BLaER1 treated with 17β-estradiol and CSF1 and Interleukin-3, amounts not matched to agents 10 nM and 100 nM (cell line): ENCODE data around the gene PTPRF.
"Not testable (repeated sequence)": the region's sequence is repeated elsewhere in the genome, so short reads cannot be mapped to it uniquely, and the experiment has no call there.

Source experiments
- H3K27ac ChIP-seq, 11 experiments: shearing (Covaris generic); formaldehyde crosslinking; 2 replicates each; pipeline ENCODE4 v1.8.1; 2022
- H3K27me3 ChIP-seq, 11 experiments: shearing (Covaris generic); formaldehyde crosslinking; 2 replicates each; pipeline ENCODE4 v1.8.1; 2022
- H3K36me3 ChIP-seq, 11 experiments: shearing (Covaris generic); formaldehyde crosslinking; 2 replicates each; pipeline ENCODE4 v1.8.1; 2022
- H3K4me1 ChIP-seq, 10 experiments: shearing (Covaris generic); formaldehyde crosslinking; 2 replicates each; pipeline ENCODE4 v1.8.1; 2022
- H3K4me2 ChIP-seq, 11 experiments: shearing (Covaris generic); formaldehyde crosslinking; 2 replicates each; pipeline ENCODE4 v1.8.1; 2022
- H3K4me3 ChIP-seq, 10 experiments: shearing (Covaris generic); formaldehyde crosslinking; 2 replicates each; pipeline ENCODE4 v1.8.1; 2022
- H3K9ac ChIP-seq, 11 experiments: shearing (Covaris generic); formaldehyde crosslinking; 2 replicates each; pipeline ENCODE4 v1.8.1; 2022
- H3K9me3 ChIP-seq, 11 experiments: shearing (Covaris generic); formaldehyde crosslinking; replicated peaks in 1 of 11; 2 replicates each; pipeline ENCODE4 v1.8.1; 2022
- H4K20me1 ChIP-seq, 11 experiments: shearing (Covaris generic); formaldehyde crosslinking; 2 replicates each; pipeline ENCODE4 v1.8.1; 2022
- Cebpa-rat ChIP-seq, 11 experiments: shearing (Covaris generic); IDR thresholded peaks; 2 replicates each; pipeline ENCODE4 v1.8.1; 2022

Gene PTPRF

DNA sequence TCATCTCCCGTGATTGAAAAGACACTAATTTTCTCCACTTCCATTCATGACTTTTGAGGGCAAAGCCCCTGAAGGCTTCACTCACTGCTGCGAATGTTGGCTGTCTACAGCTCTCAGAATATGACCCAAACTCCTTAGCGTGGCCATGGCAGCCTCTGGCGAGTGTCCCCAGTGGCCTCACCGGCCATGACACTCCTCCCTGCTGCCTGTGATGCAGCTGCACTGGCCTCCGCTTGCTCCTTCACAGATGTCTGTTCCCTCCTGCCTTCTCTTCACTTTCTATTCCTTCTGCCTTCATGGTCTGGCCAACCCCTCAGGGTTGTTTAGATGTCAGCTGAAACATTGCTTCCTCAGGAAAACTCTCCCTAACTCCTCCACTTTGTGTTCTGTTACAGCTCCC is 30.8 kb upstream of the PTPRF start:
- no peaks in the 10 kb centered on the region for H4K20me1 ChIP-seq
- no peak overlapping the region for H3K9ac ChIP-seq
- H3K27me3 ChIP-seq = no peaks in the 10 kb centered on the region
- no peak overlapping the region for H3K4me2 ChIP-seq
- H3K27ac ChIP-seq = no peak overlapping the region
- no peak overlapping the region for H3K4me3 ChIP-seq
- H3K9me3 ChIP-seq = peaks cover 0 to 3% (median 0%) of the 10 kb centered on the region in 11 experiments; a peak in 1 of 22 replicates
- no peaks in the 10 kb centered on the region for H3K36me3 ChIP-seq
- H3K4me1 ChIP-seq = no peaks in the 10 kb centered on the region
- TF ChIP-seq Cebpa-rat (IDR thresholded peaks at IDR 0.05) = no peak

DNA sequence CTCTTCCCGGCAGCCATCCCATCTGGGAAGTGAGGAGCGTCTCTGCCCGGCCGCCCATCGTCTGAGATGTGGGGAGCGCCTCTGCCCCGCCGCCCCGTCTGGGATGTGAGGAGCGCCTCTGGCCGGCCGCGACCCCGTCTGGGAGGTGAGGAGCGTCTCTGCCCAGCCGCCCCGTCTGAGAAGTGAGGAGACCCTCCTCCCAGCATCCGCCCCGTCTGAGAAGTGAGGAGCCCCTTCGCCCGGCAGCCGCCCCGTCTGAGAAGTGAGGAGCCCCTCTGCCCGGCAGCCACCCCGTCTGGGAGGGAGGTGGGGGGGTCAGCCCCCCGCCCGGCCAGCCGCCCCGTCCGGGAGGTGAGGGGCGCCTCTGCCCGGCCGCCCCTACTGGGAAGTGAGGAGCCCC is 28.9 kb upstream of the PTPRF start:
- not testable (repeated sequence) for H3K9ac ChIP-seq, H3K4me3 ChIP-seq, H3K27me3 ChIP-seq, H3K4me2 ChIP-seq, H3K4me1 ChIP-seq, H3K9me3 ChIP-seq, H4K20me1 ChIP-seq, H3K27ac ChIP-seq, H3K36me3 ChIP-seq

DNA sequence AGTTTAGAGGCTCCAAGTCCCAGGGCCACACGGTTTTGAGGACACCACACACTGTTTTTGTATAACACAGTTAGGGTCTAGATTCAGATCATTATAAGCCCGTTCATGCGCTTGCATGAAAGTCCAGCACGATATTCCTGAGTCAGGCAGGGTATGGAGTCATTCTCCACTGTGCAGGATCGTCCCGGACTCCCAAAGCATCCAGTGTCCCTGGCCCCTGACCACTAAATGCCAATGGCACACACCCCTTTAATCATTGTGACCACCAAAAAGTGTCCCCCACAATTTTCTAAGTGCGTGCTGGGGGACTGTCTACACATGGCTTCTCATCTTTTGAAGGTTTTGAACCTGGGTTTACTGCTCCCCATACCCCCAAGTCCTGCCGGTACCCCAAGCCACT is 27.1 kb upstream of the PTPRF start:
- no peaks in the 10 kb centered on the region for H4K20me1 ChIP-seq
- no peaks in the 10 kb centered on the region for H3K4me1 ChIP-seq
- no peak overlapping the region for H3K4me2 ChIP-seq
- no peaks in the 10 kb centered on the region for H3K27me3 ChIP-seq
- H3K36me3 ChIP-seq = no peaks in the 10 kb centered on the region
- TF ChIP-seq Cebpa-rat (IDR thresholded peaks at IDR 0.05) = no peak
- H3K9me3 ChIP-seq = peaks cover 0 to 3% (median 0%) of the 10 kb centered on the region in 11 experiments; a peak in 1 of 22 replicates
- no peak overlapping the region for H3K4me3 ChIP-seq
- H3K9ac ChIP-seq = no peak overlapping the region
- no peak overlapping the region for H3K27ac ChIP-seq

DNA sequence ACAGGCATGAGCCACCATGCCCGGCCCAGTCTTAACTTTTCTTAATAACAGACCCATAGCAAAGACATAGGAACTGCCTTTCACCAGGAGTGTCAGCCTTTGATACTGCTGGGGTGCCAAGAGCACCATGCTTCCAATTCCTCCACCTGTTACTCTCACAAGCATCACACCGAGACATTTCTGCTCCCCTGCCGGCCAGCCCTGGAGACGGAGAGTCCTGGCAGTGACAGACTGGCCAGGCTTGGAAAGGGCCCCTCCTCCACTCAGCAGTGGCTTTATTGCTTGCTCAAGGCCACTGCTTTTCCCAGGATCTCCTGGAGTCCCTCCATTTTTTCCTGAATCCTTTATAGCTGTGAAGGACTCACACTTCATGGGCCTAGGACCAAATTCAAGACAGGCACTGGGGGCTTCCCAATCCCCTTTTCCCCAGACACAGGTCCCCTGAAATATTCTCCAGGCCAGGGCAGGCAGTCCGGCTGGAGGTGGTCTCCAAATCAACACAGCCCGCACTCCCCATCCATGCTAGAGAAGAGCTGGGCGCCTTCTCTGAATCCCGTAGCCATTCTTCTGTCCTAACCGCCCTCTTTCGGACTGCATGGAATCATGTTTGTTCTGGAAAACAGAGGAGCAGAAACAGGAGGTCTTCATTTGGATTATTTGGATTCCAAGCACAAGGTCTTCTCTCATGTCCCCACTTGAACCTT is 25.5 kb upstream of the PTPRF start:
- H4K20me1 ChIP-seq = no peaks in the 10 kb centered on the region
- H3K9me3 ChIP-seq = peaks cover 0 to 3% (median 0%) of the 10 kb centered on the region in 11 experiments; a peak in 1 of 22 replicates
- no peak overlapping the region for H3K4me3 ChIP-seq
- H3K9ac ChIP-seq = no peak overlapping the region
- no peaks in the 10 kb centered on the region for H3K36me3 ChIP-seq
- no peak for TF ChIP-seq Cebpa-rat (IDR thresholded peaks at IDR 0.05)
- no peaks in the 10 kb centered on the region for H3K4me1 ChIP-seq
- no peak overlapping the region for H3K27ac ChIP-seq
- no peaks in the 10 kb centered on the region for H3K27me3 ChIP-seq
- H3K4me2 ChIP-seq = no peak overlapping the region

DNA sequence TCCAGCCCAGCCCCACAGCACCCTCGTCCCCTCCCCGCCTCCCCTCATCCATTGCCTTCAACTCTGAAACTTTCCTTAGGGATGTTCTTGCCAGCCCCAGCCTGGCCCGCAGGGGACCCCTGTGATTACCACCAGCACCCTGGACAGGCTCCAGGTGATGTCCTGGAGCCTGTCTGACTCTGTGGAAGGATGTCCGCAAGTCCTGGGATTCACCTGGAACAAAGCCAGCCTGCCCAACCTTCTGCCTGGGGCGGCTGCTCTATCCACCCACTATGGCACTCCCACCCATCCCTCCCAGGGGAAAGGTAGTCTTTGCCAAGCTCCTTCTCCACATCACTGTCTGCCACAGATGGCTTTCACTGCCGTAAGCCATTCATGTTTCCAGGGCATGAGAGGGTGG is 24.4 kb upstream of the PTPRF start:
- H3K27ac ChIP-seq = no peak overlapping the region
- H4K20me1 ChIP-seq = no peaks in the 10 kb centered on the region
- no peaks in the 10 kb centered on the region for H3K4me1 ChIP-seq
- TF ChIP-seq Cebpa-rat (IDR thresholded peaks at IDR 0.05) = no peak
- peaks cover 0 to 8% (median under 1%) of the 10 kb centered on the region in 11 experiments; a peak in 7 of 22 replicates for H3K9me3 ChIP-seq
- H3K4me2 ChIP-seq = no peak overlapping the region
- no peak overlapping the region for H3K4me3 ChIP-seq
- no peaks in the 10 kb centered on the region for H3K27me3 ChIP-seq
- H3K36me3 ChIP-seq = no peaks in the 10 kb centered on the region
- H3K9ac ChIP-seq = no peak overlapping the region

DNA sequence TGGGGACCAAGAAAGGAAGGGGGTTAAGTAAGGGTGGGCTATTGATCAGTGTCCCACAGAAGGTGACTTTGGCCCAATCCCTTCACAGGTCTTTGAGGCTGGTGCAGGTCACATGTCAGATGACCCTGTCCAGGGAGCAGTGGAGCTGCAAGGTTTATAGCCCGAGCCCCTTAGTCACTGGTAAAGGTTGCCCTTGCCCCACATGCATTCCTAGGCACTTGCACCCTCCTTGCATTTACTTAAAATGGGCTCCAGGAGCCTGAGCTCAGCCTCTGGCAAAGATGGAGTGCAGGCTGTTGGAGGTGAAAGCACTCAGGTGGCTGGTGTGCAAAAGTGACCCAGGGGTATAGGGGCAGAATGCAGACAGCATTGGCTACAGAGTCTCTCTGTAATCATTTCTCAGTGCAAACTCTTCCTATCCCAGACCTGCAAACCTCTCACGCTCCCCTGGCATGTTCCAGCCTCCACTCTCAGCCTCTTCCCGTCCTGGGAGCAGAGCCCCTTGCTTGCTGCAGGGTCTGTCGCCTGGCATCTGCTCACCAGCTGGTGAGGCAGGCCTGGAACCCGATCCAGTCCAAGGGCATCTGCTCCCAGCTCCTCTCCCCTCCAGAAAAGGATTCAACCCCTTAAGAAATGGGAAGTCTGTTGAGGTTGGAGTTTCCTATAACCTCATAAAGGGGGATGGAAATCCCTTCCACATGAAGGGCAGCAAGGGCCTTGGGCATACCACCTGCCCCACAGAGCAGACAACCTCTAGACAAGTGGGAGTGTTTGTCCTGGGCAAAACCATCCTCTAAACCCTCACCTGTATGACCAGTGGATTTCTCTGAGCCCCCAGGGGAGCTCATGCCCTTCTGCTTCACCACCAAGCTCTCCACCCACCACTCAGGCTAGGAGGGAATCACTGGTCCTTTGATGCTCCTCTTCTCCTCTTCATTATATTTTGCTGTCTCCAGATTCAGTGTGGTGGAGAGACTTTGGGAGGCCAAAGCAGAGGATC is 23.1 kb upstream of the PTPRF start:
- no peak overlapping the region for H3K4me3 ChIP-seq
- H3K36me3 ChIP-seq = no peaks in the 10 kb centered on the region
- peaks cover 0 to 13% (median 4%) of the 10 kb centered on the region in 11 experiments; a peak in 7 of 22 replicates for H3K9me3 ChIP-seq
- H4K20me1 ChIP-seq = no peaks in the 10 kb centered on the region
- no peak overlapping the region for H3K9ac ChIP-seq
- H3K4me1 ChIP-seq = no peaks in the 10 kb centered on the region
- no peak overlapping the region for H3K27ac ChIP-seq
- no peak for TF ChIP-seq Cebpa-rat (IDR thresholded peaks at IDR 0.05)
- H3K27me3 ChIP-seq = no peaks in the 10 kb centered on the region
- no peak overlapping the region for H3K4me2 ChIP-seq

DNA sequence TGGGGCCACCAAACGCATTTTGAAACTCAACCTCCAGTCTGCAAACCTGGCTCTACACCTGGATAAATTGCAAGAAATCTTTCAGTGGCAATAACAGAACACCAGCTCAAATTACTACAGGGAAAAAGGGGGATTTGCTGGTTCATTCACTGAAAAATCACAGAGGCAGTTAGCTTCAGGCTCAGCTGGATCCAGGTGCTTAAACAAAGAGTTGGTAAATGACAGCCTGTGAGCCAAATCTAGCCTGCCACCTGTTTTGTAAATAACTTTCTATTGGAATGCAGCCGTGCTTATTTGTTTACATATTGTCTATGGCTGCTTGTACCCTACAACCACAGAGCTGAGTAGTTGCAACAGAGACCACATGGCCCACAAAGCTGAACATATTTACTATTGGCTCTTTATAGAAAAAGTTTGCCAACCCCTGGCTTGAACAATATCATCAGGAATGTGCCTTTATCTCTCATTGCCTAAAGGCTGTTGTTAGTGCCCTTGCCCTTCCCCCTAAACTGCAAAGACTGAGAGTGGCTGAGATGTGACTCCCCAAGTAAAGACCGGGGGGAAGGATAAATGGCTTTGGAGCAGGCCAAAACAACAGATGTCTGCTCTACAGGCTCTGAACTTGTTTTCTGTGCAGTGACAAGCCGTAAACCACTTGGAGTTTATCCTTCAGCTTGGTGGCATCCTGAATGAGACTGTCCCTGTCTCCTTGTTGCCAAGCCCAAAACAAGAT is 21.5 kb upstream of the PTPRF start:
- TF ChIP-seq Cebpa-rat (IDR thresholded peaks at IDR 0.05) = no peak
- Histone ChIP-seq H3K4me2 (no peak overlapping the region), H3K9ac (no peak overlapping the region), H3K36me3 (no peaks in the 10 kb centered on the region), H3K27me3 (no peaks in the 10 kb centered on the region), H4K20me1 (no peaks in the 10 kb centered on the region), H3K4me1 (no peaks in the 10 kb centered on the region), H3K4me3 (no peak overlapping the region), H3K27ac (no peak overlapping the region), H3K9me3 (peaks cover 0 to 13% (median 4%) of the 10 kb centered on the region in 11 experiments; a peak in 7 of 22 replicates)

DNA sequence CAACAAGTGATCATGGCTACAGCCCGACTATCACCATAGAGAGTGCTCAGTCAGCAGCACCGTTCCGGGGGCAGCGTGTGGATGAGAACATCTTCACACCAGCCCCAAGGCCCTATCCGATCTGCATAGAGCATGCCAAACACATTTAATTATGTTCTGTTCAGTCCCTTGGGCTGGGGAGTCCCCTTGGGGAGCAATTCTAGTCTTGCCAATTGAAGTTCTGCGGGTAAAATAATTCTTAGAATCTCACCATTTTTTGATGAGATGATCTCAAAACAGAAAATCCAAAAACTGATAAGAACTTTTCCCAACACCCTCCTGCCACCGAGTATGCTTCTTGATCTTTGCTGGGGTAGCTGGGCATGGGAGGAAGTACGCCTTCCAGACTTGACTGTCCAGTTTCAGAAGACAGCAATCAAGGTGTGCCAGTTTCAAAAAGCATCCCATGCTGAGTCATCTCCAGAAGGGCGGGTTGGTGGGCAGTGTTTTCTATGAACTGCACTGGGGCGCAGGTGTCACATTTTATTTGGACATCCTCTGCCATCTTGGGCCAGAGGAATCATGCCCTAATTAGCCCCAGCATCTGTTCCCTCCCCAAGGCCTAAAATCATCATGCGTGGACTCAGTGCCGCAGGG is 20.8 kb upstream of the PTPRF start:
- H4K20me1 ChIP-seq = no peaks in the 10 kb centered on the region
- H3K4me2 ChIP-seq = no peak overlapping the region
- H3K9ac ChIP-seq = no peak overlapping the region
- H3K9me3 ChIP-seq = peaks cover 0 to 13% (median 4%) of the 10 kb centered on the region in 11 experiments; a peak in 7 of 22 replicates
- H3K4me1 ChIP-seq = no peaks in the 10 kb centered on the region
- H3K27me3 ChIP-seq = no peaks in the 10 kb centered on the region
- H3K27ac ChIP-seq = no peak overlapping the region
- no peak overlapping the region for H3K4me3 ChIP-seq
- H3K36me3 ChIP-seq = no peaks in the 10 kb centered on the region
- TF ChIP-seq Cebpa-rat (IDR thresholded peaks at IDR 0.05) = no peak

DNA sequence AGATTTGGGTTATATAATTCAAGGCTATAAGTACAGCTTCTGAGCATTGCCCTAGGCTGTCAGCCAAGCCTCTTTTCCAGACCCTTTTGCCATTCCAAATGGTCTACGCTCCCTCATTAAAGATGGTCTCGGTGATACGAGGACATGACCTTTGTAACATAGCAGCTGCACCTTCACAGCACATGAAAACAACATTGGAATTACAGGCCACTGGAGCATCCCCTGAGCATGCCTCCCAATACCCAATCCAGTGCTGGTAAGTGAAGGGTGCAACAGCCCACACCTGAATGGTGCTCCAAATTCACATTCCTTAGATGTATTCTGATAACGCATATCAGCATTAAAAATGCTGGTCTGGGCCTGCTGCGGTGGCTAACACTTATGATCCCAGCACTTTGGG is 20.1 kb upstream of the PTPRF start:
- no peaks in the 10 kb centered on the region for H3K36me3 ChIP-seq
- no peaks in the 10 kb centered on the region for H4K20me1 ChIP-seq
- no peak overlapping the region for H3K4me2 ChIP-seq
- H3K27me3 ChIP-seq = no peaks in the 10 kb centered on the region
- no peak overlapping the region for H3K9ac ChIP-seq
- H3K9me3 ChIP-seq = peaks cover 0 to 13% (median 4%) of the 10 kb centered on the region in 11 experiments; a peak in 7 of 22 replicates
- H3K4me3 ChIP-seq = no peak overlapping the region
- H3K4me1 ChIP-seq = no peaks in the 10 kb centered on the region
- no peak for TF ChIP-seq Cebpa-rat (IDR thresholded peaks at IDR 0.05)
- H3K27ac ChIP-seq = no peak overlapping the region
